Measurements from ENCODE around the gene JAZF1.
"Not testable (repeated sequence)": the region's sequence is repeated elsewhere in the genome, so short reads cannot be mapped to it uniquely, and the experiment has no call there.

JAZF1 gene

GRCh38 chr7:27897001-27897400, 283.6 kb downstream of the JAZF1 start:
- DNase-seq: no peak

GRCh38 chr7:27895551-27895950, 285.0 kb downstream of the JAZF1 start:
- no peak for DNase-seq

GRCh38 chr7:27890205-27890849, 290.3 kb downstream of the JAZF1 start:
- DNase-seq: no peak

- DNase-seq: no peak
These were observed 290.8 kb downstream of the JAZF1 start for GRCh38 chr7:27889800-27890199.

GRCh38 chr7:27888736-27889135, 291.9 kb downstream of the JAZF1 start:
- no peak for DNase-seq

GRCh38 chr7:27886710-27887109, 293.9 kb downstream of the JAZF1 start:
- DNase-seq: not testable (repeated sequence)

GRCh38 chr7:27885652-27886051, 294.9 kb downstream of the JAZF1 start:
- no peak for DNase-seq

GRCh38 chr7:27883696-27884095, 296.9 kb downstream of the JAZF1 start:
- no peak for DNase-seq

GRCh38 chr7:27876756-27877155, 303.8 kb downstream of the JAZF1 start:
- no peak for DNase-seq

GRCh38 chr7:27875832-27876231, 304.8 kb downstream of the JAZF1 start:
- no peak for DNase-seq

GRCh38 chr7:27875061-27875460, 305.5 kb downstream of the JAZF1 start:
- DNase-seq: no peak

- no peak for DNase-seq
These were observed 306.3 kb downstream of the JAZF1 start for GRCh38 chr7:27873981-27874957.

- no peak for DNase-seq
These were observed 308.0 kb downstream of the JAZF1 start for GRCh38 chr7:27872356-27873275.

GRCh38 chr7:27871866-27872265, 308.7 kb downstream of the JAZF1 start:
- DNase-seq: no peak

GRCh38 chr7:27871086-27871485, 309.5 kb downstream of the JAZF1 start:
- DNase-seq: no peak

- no peak for DNase-seq
These were observed 310.0 kb downstream of the JAZF1 start for GRCh38 chr7:27870595-27870994.

GRCh38 chr7:27869056-27869455, 311.5 kb downstream of the JAZF1 start:
- DNase-seq: no peak

GRCh38 chr7:27868131-27868550, 312.5 kb downstream of the JAZF1 start:
- no peak for DNase-seq

- no peak for DNase-seq
These were observed 313.5 kb downstream of the JAZF1 start for GRCh38 chr7:27866828-27867672.

- no peak for DNase-seq
These were observed 314.3 kb downstream of the JAZF1 start for GRCh38 chr7:27866256-27866655.

- peak; percentile 14 for DNase-seq
These were observed 316.7 kb downstream of the JAZF1 start for GRCh38 chr7:27863880-27864279.

GRCh38 chr7:27861747-27862146, 318.8 kb downstream of the JAZF1 start:
- DNase-seq: no peak
